MM.1S (cell line): ENCODE data around the gene ANKRD31.

Source experiments
- CTCF ChIP-seq: fragments of 300-600 bp; sonication (generic); IDR thresholded peaks from 2 replicates; pipeline ENCODE4 v1.5.1; 2016; ENCODE audit warnings: antibody characterized with exemption, low read length, mixed read lengths
- EZH2 ChIP-seq: fragments of 300-600 bp; sonication (generic); optimal IDR thresholded peaks from 2 replicates; pipeline ENCODE3; 2017; ENCODE audit warnings: low read depth, mild to moderate bottlenecking, antibody characterized with exemption, low read length, mixed read lengths

DNA sequence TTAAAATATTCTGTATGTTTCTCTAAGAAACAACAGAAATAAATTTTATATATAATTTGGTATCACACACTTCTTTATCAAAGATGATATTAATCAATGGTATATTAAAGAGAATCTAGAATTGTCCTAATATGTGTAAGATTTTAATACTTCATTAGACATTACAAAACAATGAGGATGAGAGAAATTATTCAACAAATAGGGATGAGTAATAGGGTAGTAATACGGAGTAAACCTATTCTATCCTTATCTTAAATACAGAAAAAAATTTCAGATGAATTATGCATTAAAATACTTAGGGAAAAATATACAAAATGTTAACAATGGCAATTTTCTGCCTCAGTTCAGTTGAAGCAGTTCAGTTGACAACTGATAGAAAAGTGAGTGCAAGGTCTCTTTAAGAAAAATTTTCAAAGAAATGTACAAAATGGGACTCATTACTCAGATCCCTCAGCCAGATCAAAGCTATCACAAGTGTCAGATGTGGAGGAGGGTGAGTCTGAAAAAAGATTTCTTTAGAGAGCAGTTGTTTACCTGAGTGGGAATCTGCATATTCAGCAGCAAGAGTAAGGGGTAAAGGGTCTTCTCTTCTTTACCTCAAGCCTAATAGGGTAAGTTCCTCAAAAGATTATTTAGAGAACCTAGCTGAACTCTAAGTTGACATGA lies 127.6 kb downstream of the ANKRD31 start:
- TF ChIP-seq CTCF: no peak
- TF ChIP-seq EZH2: no peak
